NCI-H2171 (cell line): ENCODE results near the gene HMGCL.
"Not testable (repeated sequence)": the region's sequence is repeated elsewhere in the genome, so short reads cannot be mapped to it uniquely, and the experiment has no call there.

Source experiments
- DNase-seq: peaks from one replicate; lab custom pipeline; 2025; lab: John Stamatoyannopoulos, UW

The HMGCL gene

DNA sequence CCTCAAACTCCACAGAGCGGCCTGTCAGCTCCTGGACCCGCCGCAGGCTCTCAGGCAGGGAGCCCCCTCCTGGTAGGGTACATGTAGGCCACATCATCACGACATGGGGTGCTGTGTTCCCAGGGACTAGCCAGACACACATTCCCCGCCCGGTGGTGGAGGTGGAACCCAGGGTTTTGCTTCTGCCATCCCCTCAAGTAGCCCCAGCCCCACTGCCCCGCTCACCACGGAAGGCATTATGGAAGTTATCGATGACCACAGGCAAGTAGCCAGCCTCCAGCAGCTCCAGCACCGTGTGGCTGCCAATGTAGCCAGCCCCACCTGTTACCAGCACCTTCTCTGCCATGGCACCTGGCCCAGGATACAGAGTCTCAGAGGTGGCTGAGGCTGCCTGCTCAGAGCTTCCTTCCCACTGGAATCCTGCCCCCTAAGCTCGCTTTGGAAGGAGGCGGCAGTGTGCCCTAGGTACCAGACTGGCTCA is 26.5 kb downstream of the HMGCL start:
- DNase-seq: no peak

DNA sequence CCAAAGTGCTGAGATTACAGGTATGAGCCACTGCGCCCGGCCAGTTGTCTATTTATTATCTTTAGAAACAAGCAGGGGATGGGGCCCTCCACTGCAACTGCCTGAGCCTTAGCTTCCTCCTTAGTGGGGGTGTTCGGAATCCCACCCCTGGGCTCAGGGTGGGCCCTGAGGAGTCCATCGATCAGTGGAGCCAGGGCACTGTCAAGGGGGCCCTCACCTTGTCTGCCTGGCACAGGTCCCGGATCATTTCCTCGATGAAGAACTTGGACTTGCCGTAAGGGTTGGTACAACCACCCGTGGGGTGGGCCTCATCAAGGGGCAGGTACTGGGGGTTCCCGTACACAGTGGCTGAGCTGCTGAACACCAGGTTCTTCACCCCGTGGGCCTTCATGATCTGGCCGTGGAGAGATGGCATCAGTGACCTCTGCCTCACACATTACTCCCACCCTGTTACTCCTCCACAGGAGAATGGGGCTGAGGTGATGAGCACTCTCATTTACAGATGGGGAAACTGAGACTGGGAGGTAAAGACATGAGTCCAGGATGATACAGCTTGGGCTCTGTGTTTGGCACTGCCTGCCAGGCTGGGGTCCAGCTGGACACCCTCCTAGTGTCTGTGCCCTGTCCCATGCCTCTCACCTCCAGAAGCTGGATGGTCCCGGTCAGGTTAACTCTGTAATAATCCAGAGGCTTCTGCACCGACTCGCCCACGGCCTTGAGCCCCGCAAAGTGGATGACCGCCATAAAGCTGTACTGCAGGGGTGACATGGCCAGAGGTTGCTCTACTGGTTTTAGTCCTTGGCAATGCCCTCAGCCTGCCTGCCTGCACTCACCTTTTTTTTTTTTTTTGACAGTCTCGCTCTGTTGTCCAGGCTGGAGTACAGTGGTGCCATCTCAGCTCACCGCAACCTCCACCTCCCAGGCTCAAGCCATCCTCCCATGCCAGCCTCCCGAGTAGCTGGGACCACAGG is 27.5 kb downstream of the HMGCL start:
- DNase-seq: no peak

GRCh38 chr1:23796466-23797271 is 28.6 kb downstream of the HMGCL start:
- DNase-seq: no peak

DNA sequence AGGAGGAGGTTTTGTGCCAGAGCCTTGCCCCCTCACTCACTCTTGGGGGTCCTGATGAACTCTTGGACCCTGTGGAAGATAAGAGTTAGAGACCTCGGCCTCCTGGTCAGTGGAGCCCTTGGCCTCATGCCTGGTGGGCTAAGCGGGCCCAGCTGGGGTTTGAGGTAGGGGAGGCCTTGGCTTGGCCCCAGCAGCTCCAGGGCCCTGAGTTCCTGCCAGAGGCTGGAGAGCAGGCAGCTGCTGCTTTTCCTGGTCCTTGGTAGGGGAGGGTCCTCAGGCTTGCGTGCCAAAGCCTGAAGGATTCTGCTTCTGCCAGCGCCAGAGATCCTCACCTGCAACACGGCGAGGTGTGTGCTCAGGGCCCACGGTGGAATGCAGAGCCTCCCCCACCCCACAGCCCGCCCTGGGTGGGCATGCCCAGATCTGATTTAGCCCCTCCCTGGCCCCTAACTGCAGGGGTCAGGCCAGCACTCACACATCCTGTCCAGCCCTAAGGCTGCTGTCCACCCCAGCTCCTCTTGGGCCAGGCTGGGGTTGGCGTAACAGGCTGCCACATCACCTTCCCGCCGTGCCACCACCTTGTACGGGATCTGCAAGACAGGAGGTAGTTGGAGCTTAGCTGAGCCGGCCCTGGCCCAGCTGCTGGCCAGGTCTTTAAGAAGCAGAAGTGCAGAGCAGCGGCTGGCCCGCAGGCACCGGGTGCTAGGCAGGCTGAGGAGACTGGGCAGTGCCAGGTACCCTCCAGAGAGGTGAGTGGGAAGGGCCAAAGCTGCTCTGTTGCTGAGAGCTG is 29.4 kb downstream of the HMGCL start:
- no peak for DNase-seq

GRCh38 chr1:23794732-23795182 is 30.5 kb downstream of the HMGCL start:
- not testable (repeated sequence) for DNase-seq

DNA sequence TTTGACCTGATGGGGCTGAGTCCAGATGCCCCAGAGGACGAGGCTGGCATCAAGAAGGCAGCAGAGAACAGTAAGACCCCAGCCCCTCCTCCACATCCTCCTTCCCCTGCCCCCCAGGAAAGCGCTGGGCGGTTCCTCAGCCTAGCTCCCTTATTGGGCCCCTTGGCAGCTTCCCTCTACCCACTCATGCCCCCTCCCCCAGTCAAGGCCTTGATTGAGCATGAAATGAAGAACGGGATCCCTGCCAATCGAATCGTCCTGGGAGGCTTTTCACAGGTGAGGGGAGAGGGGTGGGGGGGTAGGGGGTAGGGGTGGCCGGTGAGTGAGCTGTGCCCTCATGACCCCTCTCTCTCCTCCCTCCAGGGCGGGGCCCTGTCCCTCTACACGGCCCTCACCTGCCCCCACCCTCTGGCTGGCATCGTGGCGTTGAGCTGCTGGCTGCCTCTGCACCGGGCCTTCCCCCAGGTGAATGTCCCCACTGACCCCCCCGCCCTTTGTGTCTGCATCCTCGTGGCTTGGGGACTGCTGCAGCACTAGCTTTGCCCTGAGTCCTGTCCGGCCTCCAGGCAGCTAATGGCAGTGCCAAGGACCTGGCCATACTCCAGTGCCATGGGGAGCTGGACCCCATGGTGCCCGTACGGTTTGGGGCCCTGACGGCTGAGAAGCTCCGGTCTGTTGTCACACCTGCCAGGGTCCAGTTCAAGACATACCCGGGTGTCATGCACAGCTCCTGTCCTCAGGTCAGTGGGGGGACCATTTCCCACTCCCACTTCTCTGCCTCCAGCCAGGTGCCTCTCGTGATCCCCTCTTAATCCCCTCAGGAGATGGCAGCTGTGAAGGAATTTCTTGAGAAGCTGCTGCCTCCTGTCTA is 31.1 kb downstream of the HMGCL start:
- no peak for DNase-seq

GRCh38 chr1:23793018-23793781 is 32.0 kb downstream of the HMGCL start:
- no peak for DNase-seq

DNA sequence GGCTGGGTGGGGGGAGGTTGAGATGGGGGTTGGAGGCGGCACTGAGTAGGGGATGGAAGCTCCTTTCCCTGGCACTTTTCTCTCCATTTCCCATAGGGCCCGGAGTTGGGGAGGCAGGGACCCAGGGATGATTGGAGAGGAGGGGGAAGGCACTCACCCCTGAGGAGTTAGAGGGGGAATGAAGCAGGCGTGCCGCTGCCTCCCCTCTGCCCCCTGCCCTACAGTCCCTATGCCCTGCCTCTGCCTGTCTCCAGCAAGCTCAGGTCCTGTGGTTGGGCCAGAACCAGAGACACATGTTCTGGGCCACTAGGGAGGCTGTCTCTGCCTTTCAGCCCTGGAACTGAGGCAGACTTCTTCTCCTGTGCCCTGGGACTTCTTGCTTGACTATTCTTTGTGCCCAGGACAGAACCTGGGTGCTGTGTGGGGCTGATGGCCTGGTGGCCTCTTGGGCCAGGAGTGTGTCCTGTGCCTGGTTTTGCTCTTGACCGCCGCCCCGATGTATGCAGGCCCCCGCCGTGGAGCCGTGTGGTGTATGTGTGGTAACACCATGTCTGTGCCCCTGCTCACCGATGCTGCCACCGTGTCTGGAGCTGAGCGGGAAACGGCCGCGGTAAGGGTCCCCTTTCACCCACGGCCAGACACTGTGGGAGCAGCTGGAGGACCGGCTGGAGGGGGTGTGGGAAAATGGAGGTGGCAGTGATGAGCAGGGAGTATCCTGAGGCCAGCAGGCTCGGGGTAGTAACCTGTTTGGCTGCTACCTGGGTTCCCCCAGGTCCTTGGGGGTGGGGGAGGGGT is 32.9 kb downstream of the HMGCL start:
- DNase-seq: no peak

DNA sequence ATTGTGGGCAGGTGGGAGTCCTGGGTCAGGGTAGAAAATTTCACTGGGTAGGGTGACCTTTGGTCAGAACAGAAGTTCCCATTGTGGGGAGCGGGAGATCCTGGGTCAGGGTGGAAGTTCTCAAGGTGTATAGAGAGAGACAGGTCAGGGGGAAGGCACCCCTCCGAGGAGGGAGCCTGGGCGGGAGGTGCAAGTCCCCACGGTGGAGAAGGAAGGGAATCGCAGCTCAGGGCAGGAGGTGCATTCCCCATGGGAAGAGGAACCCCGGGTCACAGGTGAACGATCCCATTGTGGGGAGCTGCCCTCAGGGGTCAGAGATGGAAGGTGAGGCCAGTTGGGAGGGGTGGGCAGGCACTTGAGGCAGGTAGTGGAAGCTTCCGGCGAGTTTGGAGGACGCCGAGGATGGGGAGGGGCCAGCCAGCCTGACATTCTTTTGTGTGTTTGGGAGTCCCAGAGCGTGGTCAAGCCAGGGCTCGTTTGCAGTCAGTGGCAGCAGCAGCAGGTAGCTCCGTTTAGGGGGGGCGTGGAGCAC is 33.6 kb downstream of the HMGCL start:
- peak; percentile 53 for DNase-seq

GRCh38 chr1:23790696-23791515 is 34.3 kb downstream of the HMGCL start, which contains the start of gene LYPLA2:
Gene LYPLA2 (plus strand): TSS chr1:23791145. CDS start chr1:23792683, 1,538 bp downstream.
- DNase-seq: peak; percentile 95

GRCh38 chr1:23788695-23789094 is 36.5 kb downstream of the HMGCL start:
- DNase-seq: no peak

- DNase-seq: no peak
These were observed 37.5 kb downstream of the HMGCL start for GRCh38 chr1:23787701-23788100.

- DNase-seq: no peak
These were observed 40.4 kb downstream of the HMGCL start for GRCh38 chr1:23784846-23785245.

GRCh38 chr1:23783141-23783540 is 42.1 kb downstream of the HMGCL start:
- not testable (repeated sequence) for DNase-seq

DNA sequence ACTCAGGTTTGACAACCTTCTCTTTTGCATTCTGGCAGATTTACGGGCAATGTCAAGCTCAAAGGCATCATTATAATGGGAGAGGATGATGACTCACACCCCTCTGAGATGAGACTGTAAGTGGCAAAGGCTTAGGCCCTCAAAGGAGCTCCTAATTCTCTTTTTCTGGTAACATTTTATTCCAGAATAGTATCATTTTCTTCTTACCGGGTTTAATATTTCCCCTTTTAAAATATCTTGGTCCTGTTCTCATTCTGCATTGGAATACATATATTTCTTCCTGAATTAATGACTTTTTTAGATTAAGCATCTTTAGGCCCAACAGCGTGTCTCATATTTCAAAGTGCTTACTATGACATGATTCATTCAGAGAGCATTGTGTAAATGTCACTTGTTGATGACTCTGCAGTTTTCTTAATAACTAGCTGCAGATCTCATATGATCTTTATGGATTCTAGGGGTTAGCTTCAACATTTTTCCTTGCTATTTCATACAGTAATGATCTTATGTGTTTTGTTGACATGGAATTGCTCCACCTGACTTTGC is 45.3 kb downstream of the HMGCL start:
- no peak for DNase-seq

DNA sequence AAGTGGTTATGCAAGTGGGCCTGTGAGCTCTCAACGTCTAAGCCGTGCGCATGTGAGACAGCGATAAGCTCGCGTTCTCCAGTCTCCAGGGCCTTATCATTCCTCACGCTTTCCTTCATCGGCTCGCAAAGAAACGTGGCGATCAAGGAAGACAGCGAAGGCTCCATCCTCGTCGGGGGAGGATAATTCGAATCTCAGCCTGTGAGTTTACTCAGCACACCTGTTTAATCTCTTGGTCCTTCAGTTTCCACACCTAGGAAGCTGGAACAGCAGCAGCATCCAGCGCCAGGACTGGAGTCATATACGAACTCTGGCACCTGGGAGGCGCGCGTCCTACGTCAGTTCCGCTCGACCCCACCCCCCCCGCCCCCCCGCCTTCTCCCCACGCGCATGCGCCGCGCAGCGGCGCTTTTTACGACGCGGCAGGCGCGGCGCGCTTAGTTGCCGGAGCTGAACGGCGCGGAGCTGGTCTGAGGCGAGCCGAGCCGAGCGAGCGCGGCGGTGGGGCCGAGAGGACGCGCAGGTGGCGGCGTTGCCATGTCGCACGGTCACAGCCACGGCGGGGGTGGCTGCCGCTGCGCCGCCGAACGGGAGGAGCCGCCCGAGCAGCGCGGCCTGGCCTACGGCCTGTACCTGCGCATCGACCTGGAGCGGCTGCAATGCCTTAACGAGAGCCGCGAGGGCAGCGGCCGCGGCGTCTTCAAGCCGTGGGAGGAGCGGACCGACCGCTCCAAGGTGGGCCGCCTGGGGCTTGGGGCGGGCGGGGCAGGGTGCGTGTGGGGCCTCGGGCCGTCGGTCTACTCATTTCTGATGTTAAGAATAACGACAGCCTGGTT is 47.0 kb downstream of the HMGCL start, which contains the start of gene PITHD1:
TSS of gene PITHD1 (plus strand) at position 440 of the 836 bp plus-strand sequence. CDS start at position 538, 98 bp downstream.
- peak; percentile 93 for DNase-seq

GRCh38 chr1:23776217-23776616 is 49.0 kb downstream of the HMGCL start:
- DNase-seq: no peak
